Measurements from ENCODE around the gene RNGTT.
A peak's percentile ranks its signal among the peaks of the same experiment; 100 is the strongest.
"Not testable (repeated sequence)": the region's sequence is repeated elsewhere in the genome, so short reads cannot be mapped to it uniquely, and the experiment has no call there.

RNGTT gene

DNA sequence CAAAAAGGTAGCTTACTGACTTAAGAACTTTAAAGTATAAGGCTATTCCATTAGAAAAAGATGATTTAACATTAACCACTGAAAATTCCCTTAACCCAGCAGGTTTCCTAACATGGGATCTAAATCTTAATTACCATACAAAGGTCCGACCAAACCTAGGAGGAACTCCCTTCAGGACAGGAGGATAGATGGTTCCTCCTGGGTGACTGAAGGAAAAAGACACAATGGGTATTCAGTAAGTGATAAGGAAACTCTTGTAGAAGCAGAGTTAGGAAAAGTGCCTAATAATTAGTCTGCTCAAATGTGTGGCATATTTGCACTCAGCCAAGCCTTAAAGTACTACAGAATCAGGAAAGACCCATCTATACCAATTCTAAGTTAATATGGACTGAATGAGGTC, 237.0 kb downstream of the RNGTT start:
- peaks cover 23% of the 10 kb centered on the region for H3K4me1 Mint-ChIP-seq
- peaks cover 51% of the 10 kb centered on the region for H3K36me3 Mint-ChIP-seq
- not testable (repeated sequence) for H3K27me3 Mint-ChIP-seq, ATAC-seq, H3K4me3 Mint-ChIP-seq, H3K9me3 Mint-ChIP-seq
- peak overlapping the region; percentile 54 for H3K27ac Mint-ChIP-seq

DNA sequence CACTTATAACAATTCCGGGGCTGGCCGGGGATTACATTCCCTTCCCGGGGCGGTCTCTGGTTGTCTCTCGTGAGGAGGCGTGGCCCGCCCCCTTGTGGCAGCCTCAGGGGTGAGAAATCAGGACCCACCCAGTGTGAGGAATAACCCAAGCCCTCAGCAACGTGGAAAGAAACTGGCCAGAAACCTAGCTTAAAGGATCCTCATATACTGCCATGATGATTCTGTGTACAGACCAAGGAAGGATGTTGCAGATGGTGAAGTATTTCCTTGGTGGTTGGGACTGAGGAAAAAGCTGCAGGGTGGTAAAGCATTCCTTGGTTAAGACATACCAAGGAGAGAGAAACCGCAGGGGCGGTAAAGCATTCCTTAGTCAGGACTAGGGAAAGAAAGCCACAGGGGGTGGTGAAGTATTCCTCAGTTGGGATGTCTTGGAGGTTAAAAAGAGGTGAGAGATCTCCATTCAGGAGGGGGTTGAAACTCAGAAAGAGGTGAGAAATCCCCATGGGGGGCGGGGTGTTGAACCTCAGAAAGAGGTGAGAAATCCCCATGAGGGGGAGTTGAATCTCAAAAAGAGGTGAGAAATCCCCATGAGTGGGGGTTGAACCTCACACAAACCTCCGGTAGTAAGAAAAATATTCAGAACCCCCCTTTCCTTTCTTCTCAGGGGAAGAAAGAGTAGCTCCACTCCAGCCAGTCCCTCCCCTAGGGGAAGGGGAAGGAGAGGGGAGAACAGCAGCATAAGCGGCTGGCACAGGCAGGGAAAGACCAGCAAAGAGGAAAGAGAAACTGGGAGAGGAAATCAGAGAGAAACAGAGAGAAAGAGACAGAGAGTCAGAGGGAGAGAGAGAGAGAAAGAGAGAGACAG, 238.1 kb downstream of the RNGTT start:
- Mint-ChIP-seq H3K4me1 (peaks cover 18% of the 10 kb centered on the region), H3K4me3 (peak overlapping the region; percentile 0), H3K9me3 (no peaks in the 10 kb centered on the region), H3K36me3 (peaks cover 41% of the 10 kb centered on the region), H3K27me3 (no peaks in the 10 kb centered on the region), H3K27ac (peak overlapping the region; percentile 54)
- no peak for ATAC-seq

DNA sequence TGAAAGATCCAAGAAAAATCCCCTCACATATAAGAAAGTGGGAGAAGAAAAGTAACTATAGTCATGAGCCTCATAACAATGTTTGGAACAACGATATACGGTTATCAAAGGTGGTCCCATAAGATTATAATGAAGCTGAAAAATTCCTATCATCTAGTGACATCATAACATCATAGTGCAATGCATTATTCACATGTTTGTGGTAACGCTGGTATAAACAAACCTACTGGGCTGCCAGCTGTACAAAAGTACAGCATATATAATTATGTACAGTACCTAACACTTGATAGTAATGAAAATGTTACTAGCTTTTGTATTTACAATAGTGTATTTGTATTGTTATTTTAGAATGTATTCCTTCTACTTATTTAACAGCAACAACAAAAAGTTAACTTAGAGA, 240.7 kb downstream of the RNGTT start:
- no peak for ATAC-seq
- Mint-ChIP-seq H3K36me3 (peaks cover 33% of the 10 kb centered on the region), H3K4me3 (no peak overlapping the region), H3K27me3 (no peaks in the 10 kb centered on the region), H3K9me3 (no peaks in the 10 kb centered on the region), H3K27ac (no peak overlapping the region), H3K4me1 (peaks cover 18% of the 10 kb centered on the region)

DNA sequence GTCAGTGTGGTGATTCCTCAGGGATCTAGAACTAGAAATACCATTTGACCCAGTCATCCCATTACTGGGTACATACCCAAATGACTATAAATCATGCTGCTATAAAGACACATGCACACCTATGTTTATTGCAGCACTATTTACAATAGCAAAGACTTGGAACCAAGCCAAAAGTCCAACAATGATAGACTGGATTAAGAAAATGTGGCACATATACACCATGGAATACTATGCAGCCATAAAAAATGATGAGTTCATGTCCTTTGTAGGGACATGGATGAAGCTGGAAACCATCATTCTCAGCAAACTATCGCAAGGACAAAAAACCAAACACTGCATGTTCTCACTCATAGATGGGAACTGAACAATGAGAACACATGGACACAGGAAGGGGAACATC, 247.0 kb downstream of the RNGTT start:
- not testable (repeated sequence) for ATAC-seq, H3K27ac Mint-ChIP-seq, H3K4me1 Mint-ChIP-seq, H3K27me3 Mint-ChIP-seq, H3K4me3 Mint-ChIP-seq, H3K9me3 Mint-ChIP-seq
- peaks cover 21% of the 10 kb centered on the region for H3K36me3 Mint-ChIP-seq

DNA sequence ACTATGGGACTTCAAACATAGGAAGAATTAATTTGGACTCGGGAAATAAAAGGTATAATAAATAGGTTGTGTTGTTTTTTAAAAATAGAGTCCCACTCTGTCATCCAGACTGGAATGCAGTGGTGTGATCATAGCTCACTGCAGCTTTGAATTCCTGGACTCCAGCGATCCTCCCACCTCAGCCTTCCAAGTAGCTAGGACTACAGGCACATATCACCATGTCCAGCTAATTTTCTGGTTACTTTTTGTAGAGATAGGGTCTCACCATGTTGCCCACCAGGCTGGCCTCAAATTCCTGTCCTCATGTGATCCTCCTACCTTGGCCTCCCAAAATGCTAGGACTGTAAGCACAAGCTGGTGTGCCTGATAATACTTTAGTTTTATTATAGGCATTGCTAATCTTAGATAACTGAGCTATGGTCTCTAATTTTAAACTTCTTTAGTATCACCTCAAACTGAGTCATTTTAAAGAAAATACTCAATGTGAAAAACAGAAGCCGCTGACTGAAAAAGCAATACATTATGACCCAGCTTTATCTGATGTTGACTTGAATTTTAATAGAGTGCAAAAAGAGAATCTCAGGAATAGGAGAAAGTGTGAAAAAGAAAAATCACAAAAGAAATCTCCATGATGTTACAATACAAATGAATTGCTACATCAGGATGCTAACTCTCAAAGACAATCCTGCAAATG, 251.0 kb downstream of the RNGTT start:
- Mint-ChIP-seq H3K4me1 (peaks cover 10% of the 10 kb centered on the region), H3K9me3 (no peaks in the 10 kb centered on the region), H3K27ac (no peak overlapping the region), H3K4me3 (no peak overlapping the region), H3K36me3 (peaks cover 11% of the 10 kb centered on the region), H3K27me3 (no peaks in the 10 kb centered on the region)
- no peak for ATAC-seq

DNA sequence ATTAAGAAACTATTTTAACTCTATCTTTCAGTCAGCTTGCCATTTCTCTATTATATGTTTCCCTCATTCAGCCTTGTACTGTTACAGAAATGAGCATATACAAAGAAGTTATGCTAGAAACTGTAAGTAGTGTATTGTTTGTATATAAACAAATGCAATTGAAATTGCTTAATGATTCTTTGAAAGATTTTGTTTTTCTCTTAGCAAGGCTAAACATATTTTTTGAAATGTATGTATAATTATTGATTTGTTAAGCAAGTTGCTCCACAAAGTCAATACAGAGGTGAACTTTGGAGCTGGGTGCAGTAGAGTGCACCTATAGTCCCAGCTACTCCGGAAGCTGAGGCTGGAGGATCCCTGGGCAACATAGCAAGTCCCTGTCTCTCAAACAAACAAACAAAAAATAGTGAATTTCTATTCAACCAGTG, 253.6 kb downstream of the RNGTT start:
- ATAC-seq, result no peak
- H3K27ac Mint-ChIP-seq, result no peak overlapping the region

DNA sequence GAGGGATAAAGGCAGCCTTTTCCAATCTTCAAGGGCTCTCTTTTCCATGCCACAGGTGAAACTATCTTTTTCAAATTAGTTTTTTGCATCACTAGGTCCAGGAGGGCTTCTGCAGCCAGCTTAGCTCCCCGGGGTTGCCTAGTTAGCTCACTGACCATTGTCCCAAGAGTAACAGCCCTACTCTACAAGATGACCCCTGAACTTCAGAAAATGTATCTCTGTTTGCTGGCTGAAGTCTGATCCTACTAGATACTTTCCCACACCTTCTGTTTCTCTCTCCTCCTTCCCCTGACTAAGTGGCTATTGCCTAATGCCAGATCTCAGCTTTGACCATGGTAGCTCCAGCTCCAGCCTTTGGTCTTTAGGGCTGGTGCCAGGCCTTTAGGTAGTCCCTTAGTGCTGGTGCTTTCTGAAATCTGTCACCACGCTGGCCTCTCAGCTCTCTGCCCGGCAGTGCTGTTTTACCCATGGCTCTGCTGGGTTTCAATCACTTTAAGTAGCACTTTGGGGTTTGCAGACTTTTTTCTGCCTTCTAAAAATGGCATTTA, 255.1 kb downstream of the RNGTT start:
- no peak overlapping the region for H3K4me3 Mint-ChIP-seq
- H3K9me3 Mint-ChIP-seq, result peaks cover 2% of the 10 kb centered on the region
- no peak for ATAC-seq
- peak overlapping the region; percentile 16 for H3K27ac Mint-ChIP-seq
- H3K36me3 Mint-ChIP-seq, result peaks cover 7% of the 10 kb centered on the region
- H3K27me3 Mint-ChIP-seq, result no peaks in the 10 kb centered on the region
- peaks cover 21% of the 10 kb centered on the region for H3K4me1 Mint-ChIP-seq

More for the DNA sequence above, 253.6 kb downstream of the RNGTT start:
- H3K36me3 Mint-ChIP-seq, result peaks cover 6% of the 10 kb centered on the region
- no peaks in the 10 kb centered on the region for H3K9me3 Mint-ChIP-seq
- H3K4me3 Mint-ChIP-seq, result no peak overlapping the region
- H3K4me1 Mint-ChIP-seq, result peaks cover 21% of the 10 kb centered on the region
- no peaks in the 10 kb centered on the region for H3K27me3 Mint-ChIP-seq

DNA sequence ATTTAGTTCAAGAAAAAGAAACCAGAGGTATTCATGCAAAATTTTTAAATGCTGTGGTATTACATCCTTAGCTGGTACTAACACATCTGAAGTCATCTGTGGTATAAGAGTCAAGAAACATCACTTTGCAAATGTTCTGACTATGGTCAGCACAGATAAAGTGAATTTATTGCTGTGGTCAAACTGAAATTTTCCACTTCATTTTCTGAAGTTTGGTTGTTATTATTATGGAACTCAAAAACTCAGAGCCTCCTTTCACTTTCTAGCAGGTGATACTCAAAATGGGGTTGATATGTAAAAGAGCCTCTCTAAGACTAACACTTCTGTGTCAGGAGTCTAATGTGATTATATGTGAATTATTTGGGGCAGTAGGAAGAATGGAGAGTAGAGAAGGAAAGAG, 257.8 kb downstream of the RNGTT start:
- no peak overlapping the region for H3K4me3 Mint-ChIP-seq
- H3K27me3 Mint-ChIP-seq, result no peaks in the 10 kb centered on the region
- peak; percentile 47 for ATAC-seq
- H3K4me1 Mint-ChIP-seq, result peaks cover 27% of the 10 kb centered on the region
- peaks cover 10% of the 10 kb centered on the region for H3K36me3 Mint-ChIP-seq
- H3K9me3 Mint-ChIP-seq, result peaks cover 3% of the 10 kb centered on the region
- peak overlapping the region; percentile 43 for H3K27ac Mint-ChIP-seq

DNA sequence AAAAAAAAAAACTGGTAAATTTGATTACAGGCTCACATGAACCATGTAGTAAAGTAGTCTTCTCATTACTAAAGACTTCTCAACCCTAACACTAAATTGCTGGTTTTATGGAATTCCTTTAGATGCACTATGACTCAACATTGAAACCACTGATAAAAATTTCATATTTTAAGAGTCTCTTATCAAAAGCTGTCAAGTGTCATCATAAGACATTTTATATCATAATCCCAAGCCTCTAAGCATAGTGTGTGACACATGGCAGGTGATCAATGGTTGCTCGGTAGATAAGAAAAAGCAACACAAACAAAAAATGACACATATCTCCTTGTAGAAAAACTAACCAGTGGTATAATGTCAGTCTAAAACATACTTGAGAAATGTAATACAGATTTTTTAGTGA, 258.4 kb downstream of the RNGTT start:
- Mint-ChIP-seq H3K4me3 (no peak overlapping the region), H3K36me3 (peaks cover 10% of the 10 kb centered on the region), H3K27ac (peak overlapping the region; percentile 43), H3K4me1 (peaks cover 33% of the 10 kb centered on the region), H3K27me3 (no peaks in the 10 kb centered on the region), H3K9me3 (peaks cover 3% of the 10 kb centered on the region)
- no peak for ATAC-seq

DNA sequence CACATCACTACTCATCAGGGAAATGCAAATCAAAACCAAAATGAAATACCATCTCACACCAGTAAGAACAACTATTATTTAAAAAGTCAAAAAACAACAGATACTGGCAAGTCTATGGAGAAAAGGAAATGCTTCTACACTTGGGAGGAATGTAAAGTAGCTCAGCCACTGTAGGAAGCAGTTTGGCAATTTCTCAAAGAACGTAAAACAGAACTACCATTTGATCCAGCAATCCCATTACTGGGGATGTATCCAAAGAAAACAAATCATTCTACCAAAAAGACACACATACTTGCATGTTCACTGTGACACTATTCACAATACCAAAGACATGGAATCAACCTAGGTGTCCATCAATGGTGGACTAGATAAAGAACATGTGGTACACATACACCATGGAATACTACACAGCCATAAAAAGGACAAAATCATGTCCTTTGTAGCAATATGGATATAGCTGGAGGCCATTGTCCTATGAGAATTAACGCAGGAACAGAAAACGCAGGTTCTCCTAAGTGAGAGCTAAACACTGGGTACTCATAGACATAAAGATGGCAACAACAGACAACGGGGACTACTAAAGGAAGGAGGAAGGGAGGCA, 260.4 kb downstream of the RNGTT start:
- no peak overlapping the region for H3K4me3 Mint-ChIP-seq
- H3K9me3 Mint-ChIP-seq, result peaks cover 3% of the 10 kb centered on the region
- peaks cover 29% of the 10 kb centered on the region for H3K4me1 Mint-ChIP-seq
- no peak overlapping the region for H3K27ac Mint-ChIP-seq
- H3K36me3 Mint-ChIP-seq, result peaks cover 10% of the 10 kb centered on the region
- no peaks in the 10 kb centered on the region for H3K27me3 Mint-ChIP-seq
- ATAC-seq, result no peak

DNA sequence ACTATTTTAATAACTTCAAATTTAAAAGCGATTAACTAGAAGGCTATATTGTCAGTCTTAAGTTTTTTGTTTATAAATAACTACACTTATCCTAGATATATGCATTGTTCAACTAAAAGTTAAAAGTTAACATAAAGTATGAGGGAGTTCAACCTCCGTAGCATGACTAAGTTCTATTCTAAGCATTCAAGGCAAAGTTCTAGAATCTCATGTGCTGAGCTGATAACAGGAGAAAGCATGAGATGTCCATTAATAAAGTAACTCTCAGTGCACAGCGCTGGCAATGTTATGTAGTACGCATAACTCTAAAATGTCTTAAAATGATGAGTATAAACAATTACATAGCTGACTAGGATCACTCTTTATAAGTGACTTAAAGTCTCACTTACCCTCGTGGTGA, 264.8 kb downstream of the RNGTT start:
- Mint-ChIP-seq H3K27me3 (no peaks in the 10 kb centered on the region), H3K27ac (no peak overlapping the region), H3K4me1 (peaks cover 13% of the 10 kb centered on the region), H3K4me3 (no peak overlapping the region), H3K9me3 (peaks cover 10% of the 10 kb centered on the region), H3K36me3 (peaks cover 30% of the 10 kb centered on the region)
- no peak for ATAC-seq

DNA sequence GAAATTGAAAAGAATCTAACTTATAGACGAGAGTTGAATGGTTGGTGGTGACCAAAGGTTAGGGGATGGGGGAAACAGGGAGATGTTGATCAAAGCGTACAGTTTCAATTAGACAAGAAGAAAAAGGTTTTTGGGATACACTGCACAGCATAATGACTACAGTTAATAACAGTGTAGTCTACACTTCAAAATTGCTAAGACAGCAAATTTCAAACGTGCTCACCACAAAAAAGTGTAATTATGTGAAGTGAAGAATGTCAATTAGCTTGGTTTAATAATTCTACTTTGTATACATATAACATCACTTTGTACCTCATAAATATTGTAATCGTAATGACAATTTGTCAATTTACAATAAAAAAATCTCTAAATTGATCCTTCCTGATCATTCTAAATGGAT, 267.5 kb downstream of the RNGTT start:
- Mint-ChIP-seq H3K27me3 (no peaks in the 10 kb centered on the region), H3K4me3 (no peak overlapping the region), H3K27ac (no peak overlapping the region), H3K9me3 (peaks cover 10% of the 10 kb centered on the region), H3K4me1 (peaks cover 11% of the 10 kb centered on the region), H3K36me3 (peaks cover 44% of the 10 kb centered on the region)
- ATAC-seq, result no peak

DNA sequence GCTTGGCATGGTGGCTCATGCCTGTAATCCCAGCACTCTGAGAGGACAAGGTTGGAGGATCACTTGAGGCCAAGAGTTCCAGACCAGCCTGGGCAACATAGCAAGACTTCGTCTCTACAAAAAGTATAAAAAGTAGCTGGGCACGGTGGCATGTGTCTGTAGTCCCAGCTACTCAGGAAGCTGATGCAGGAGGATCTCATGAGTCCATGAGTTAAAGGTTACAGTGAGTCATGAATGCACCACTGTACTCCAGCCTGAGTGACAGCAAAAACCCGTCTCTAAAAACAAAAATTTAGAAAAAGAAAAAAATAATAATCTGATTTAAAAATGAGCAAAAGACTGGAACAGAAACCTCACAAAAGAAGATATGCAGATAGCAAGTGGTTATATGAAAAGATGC, 279.7 kb downstream of the RNGTT start:
- Mint-ChIP-seq H3K4me3 (no peak overlapping the region), H3K27ac (no peak overlapping the region)

DNA sequence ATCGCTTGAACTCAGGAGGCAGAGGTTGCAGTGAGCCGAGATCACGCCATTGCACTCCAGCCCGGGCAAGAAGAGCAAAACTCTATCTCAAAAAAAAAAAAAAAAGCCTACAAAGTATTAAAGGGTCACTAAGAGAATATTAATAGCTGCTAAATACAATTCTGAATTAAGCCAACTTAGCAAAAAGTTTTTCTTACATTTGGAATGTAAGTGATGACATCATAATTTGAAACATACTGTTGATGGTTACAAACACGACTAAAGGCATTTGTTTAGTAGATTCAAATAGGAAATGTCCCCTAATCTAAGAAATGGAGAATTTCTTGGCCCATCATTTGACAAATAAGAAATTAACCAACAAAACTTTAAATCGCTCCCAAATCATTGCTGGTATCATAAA, 282.8 kb downstream of the RNGTT start:
- no peak for ATAC-seq

More for the DNA sequence above, 279.7 kb downstream of the RNGTT start:
- Mint-ChIP-seq H3K4me1 (peaks cover 14% of the 10 kb centered on the region), H3K36me3 (peaks cover 48% of the 10 kb centered on the region), H3K9me3 (peaks cover 7% of the 10 kb centered on the region), H3K27me3 (no peaks in the 10 kb centered on the region)
- no peak for ATAC-seq

DNA sequence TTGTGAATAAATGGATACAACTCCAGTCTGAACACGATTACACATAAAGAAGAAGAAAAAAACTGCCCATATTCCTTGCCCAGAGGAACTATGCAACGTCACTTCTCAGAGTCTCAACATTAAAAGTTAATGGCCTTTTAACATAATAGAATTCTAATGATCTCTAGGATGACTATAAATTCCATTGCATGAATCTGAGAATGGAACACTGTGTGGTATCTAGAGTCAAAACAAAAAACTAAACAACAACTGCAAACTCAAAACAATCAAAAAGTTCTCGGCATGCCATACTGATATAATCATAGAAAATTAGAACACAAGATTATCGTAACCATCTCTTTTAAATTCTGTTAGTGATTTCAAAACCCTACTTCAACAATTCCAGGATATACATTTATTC, 283.6 kb downstream of the RNGTT start:
- H3K27me3 Mint-ChIP-seq, result no peaks in the 10 kb centered on the region
- H3K27ac Mint-ChIP-seq, result no peak overlapping the region
- H3K36me3 Mint-ChIP-seq, result peaks cover 54% of the 10 kb centered on the region
- ATAC-seq, result no peak
- H3K4me1 Mint-ChIP-seq, result peaks cover 11% of the 10 kb centered on the region
- no peak overlapping the region for H3K4me3 Mint-ChIP-seq
- peaks cover under 1% of the 10 kb centered on the region for H3K9me3 Mint-ChIP-seq

More for the DNA sequence above, 282.8 kb downstream of the RNGTT start:
- no peak overlapping the region for H3K4me3 Mint-ChIP-seq
- no peak overlapping the region for H3K27ac Mint-ChIP-seq
- peaks cover 2% of the 10 kb centered on the region for H3K9me3 Mint-ChIP-seq
- H3K4me1 Mint-ChIP-seq, result peaks cover 14% of the 10 kb centered on the region
- H3K36me3 Mint-ChIP-seq, result peaks cover 53% of the 10 kb centered on the region
- H3K27me3 Mint-ChIP-seq, result no peaks in the 10 kb centered on the region

Measured in stimulated activated memory B cell treated with anti-CD40 and anti-IgM and Interleukin-4, amounts not matched to agents 10 μg/mL and 1 μg/mL and 100 μg/mL, for 72 hours (primary cell).